ENCODE data around the gene CD81. TPM values are rescaled to one million over a fixed set of nuclear protein-coding genes. Genes with fewer than 3 reads are reported as not detected.
A peak's percentile ranks its signal among the peaks of the same experiment; 100 is the strongest.

Gene CD81
- total RNA-seq, 1 experiment from 2014 or later: 416 TPM

GRCh38 chr11:2401436-2401984 lies 24.4 kb downstream of the CD81 start:
- intact Hi-C loops (cut with micrococcal nuclease; ENCODE audit: unreplicated experiment): no loop called here

GRCh38 chr11:2402106-2402505 lies 25.0 kb downstream of the CD81 start:
- in situ Hi-C loops (cut with HindIII; ENCODE audit: low pct_unique_long_range_greater_than_20kb, low sequenced_read_pairs): no loop called here
- Histone ChIP-seq H3K4me1 (ENCODE audit: control insufficient read depth, insufficient read depth, low read length) (peaks cover 20% of the 10 kb centered on the region), H3K9me3 (ENCODE audit: control insufficient read depth, insufficient read depth, low read depth, low read length) (no peaks in the 10 kb centered on the region), H3K27ac (ENCODE audit: low read length) (0 out of 2 replicates have a peak overlapping the region, but pooled peaks have one; percentile 8), H3K4me3 (ENCODE audit: low read depth in 2 of 2, low read length in 2 of 2) (peak overlapping the region; percentile 93 to 100), H3K36me3 (ENCODE audit: control insufficient read depth, insufficient read depth, low read length) (peaks cover 6% of the 10 kb centered on the region; the same call in 1 of the 2 replicates), H3K27me3 (ENCODE audit: control insufficient read depth, insufficient read depth, low read length) (no peaks in the 10 kb centered on the region)
- POLR2A ChIA-PET: interaction anchor here (0.6 kb wide), 1 partner anchor 215 kb away, joined by 3 read pairs; no protein-coding TSS in a partner anchor
- intact Hi-C loops (cut with micrococcal nuclease; ENCODE audit: unreplicated experiment): no loop called here
- BruUV-seq (replicated peaks): no TSS peak
- ATAC-seq (no peak), DNase-seq (ENCODE audit: low read depth, low spot score) (no peak)
- CTCF ChIA-PET: interaction anchor here (0.7 to 0.9 kb wide), 2 partner anchors 19 to 24 kb away, joined by 3 read pairs; no protein-coding TSS in a partner anchor
- TF ChIP-seq TCF7L2 (IDR thresholded peaks at IDR 0.05; ENCODE audit: low read depth, low read length) (no peak), CTCF (IDR thresholded peaks at IDR 0.05) (no peak), SIN3A (IDR thresholded peaks at IDR 0.05; ENCODE audit: borderline replicate concordance, insufficient read depth, low read depth, low read length) (no peak), REST (IDR thresholded peaks at IDR 0.05; ENCODE audit: insufficient read depth in 1 of 2, low read depth in 2 of 2, low read length in 1 of 2) (no peak), POLR2AphosphoS5 (IDR thresholded peaks at IDR 0.05; ENCODE audit: low read depth, low read length) (no peak)

More at GRCh38 chr11:2401436-2401984, 24.4 kb downstream of the CD81 start:
- no peak for ATAC-seq
- ChIA-PET POLR2A (interaction anchor here (0.6 kb wide), 1 partner anchor 215 kb away, joined by 3 read pairs; no protein-coding TSS in a partner anchor), CTCF (interaction anchor here (0.7 to 1.3 kb wide), 4 partner anchors 18 to 97 kb away, joined by 3 to 58 read pairs (median 4); no protein-coding TSS in a partner anchor)
- peaks cover 20% of the 10 kb centered on the region for H3K4me1 ChIP-seq (ENCODE audit: control insufficient read depth, insufficient read depth, low read length)
- DNase-seq (ENCODE audit: low read depth, low spot score): no peak
- in situ Hi-C loops (cut with HindIII; ENCODE audit: low pct_unique_long_range_greater_than_20kb, low sequenced_read_pairs): no loop called here
- TF ChIP-seq REST (IDR thresholded peaks at IDR 0.05; ENCODE audit: insufficient read depth in 1 of 2, low read depth in 2 of 2, low read length in 1 of 2): no peak
- no peak; the same call in 1 of the 2 replicates for TF ChIP-seq CTCF (IDR thresholded peaks at IDR 0.05)
- no peak for TF ChIP-seq POLR2AphosphoS5 (IDR thresholded peaks at IDR 0.05; ENCODE audit: low read depth, low read length)
- no peak for TF ChIP-seq TCF7L2 (IDR thresholded peaks at IDR 0.05; ENCODE audit: low read depth, low read length)
- no peak for TF ChIP-seq SIN3A (IDR thresholded peaks at IDR 0.05; ENCODE audit: borderline replicate concordance, insufficient read depth, low read depth, low read length)
- peaks cover 6% of the 10 kb centered on the region; the same call in 1 of the 2 replicates for H3K36me3 ChIP-seq (ENCODE audit: control insufficient read depth, insufficient read depth, low read length)
- peak overlapping the region; percentile 94 for H3K27ac ChIP-seq (ENCODE audit: low read length)
- BruUV-seq (replicated peaks): no TSS peak
- no peaks in the 10 kb centered on the region for H3K27me3 ChIP-seq (ENCODE audit: control insufficient read depth, insufficient read depth, low read length)
- peak overlapping the region; percentile 93 to 100 for H3K4me3 ChIP-seq (ENCODE audit: low read depth in 2 of 2, low read length in 2 of 2)
- no peaks in the 10 kb centered on the region for H3K9me3 ChIP-seq (ENCODE audit: control insufficient read depth, insufficient read depth, low read depth, low read length)
